Stimulated activated CD4-positive, alpha-beta T cell treated with anti-CD3 and anti-CD28 coated beads, Interleukin-1b, Interleukin-23, amount 100 ng/mL, for 4 hours (primary cell): ENCODE data around the gene AMT.
A peak's percentile ranks its signal among the peaks of the same experiment; 100 is the strongest.

Source experiments
- DNase-seq, 2 donors: peaks; one replicate each; pipeline ENCODE4 v3.0.0-alpha.2; 2020; ENCODE audit warnings: low read depth in 2 of 2

Gene AMT

GRCh38 chr3:49389297-49389696, 33.0 kb downstream of the AMT start:
- DNase-seq, result no peak

- no peak for DNase-seq
Observed at GRCh38 chr3:49388289-49388820, 33.9 kb downstream of the AMT start.

- no peak for DNase-seq
Observed at GRCh38 chr3:49387721-49388120, 34.6 kb downstream of the AMT start.

DNA sequence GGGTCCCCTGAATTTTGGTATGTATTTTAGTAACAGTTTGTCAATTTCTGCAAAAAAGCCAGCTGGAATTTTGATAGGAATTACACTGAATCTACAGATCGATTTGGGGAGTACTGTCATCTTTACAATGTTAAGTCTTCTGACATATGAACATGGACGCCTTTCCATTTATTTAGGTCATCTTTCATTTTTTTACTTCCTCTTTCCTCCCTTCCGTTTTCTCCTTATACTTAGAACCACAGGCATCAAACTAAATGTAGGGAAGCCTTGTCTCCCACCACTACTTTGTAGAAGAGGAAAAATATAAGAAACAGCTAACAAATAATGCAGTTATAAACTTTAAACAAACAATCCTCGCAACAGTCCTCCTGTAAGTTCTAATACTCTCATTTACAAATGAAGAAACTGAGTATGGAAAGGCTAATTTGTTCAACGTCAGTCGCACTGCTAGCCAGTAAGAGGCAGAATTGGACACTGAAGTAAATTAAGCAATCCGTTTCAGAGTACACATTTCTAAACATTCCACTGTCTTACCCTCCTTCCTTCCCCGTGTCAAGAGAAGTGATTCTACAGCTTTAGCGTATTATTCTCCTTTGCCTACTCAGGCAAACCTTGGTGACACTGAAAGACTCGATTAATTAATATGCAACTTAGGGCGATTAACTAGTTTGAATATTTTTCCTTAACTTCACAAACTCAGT, 36.1 kb downstream of the AMT start:
- DNase-seq, result no peak

DNA sequence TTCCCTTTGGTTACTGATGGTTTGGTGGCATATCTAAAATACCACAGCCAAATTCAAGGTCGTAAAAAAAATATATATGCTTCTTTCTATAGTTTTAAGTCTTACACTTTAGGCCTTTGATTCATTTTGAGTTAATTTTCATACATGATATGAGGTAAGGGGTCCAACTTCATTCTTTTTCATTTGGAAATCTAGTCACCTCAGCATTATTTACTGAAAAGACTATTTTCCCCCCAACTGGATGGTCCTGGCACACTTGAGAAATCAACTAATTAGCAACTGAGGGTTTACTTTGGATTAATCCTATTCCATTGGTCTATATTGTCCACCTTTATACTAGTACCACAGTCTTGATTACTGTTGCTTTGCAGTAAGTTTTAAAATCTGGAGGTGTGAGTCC, 36.7 kb downstream of the AMT start:
- no peak for DNase-seq

GRCh38 chr3:49383387-49383786, 38.9 kb downstream of the AMT start:
- DNase-seq, result no peak

GRCh38 chr3:49378249-49378895, 43.9 kb downstream of the AMT start:
- DNase-seq, result no peak

GRCh38 chr3:49377483-49377882, 44.8 kb downstream of the AMT start:
- peak; percentile 7 to 46 for DNase-seq

- no peak for DNase-seq
Observed at GRCh38 chr3:49371946-49372345, 50.3 kb downstream of the AMT start.

- no peak for DNase-seq
Observed at GRCh38 chr3:49370585-49371290, 51.5 kb downstream of the AMT start.
